Measurements from ENCODE around the gene FZR1.

GRCh38 chr19:3511506-3512251, 5.6 kb downstream of the FZR1 start:
- TF ChIP-seq CTCF (IDR thresholded peaks at IDR 0.05), result no peak
- no peak for TF ChIP-seq ZFX (IDR thresholded peaks at IDR 0.05; ENCODE audit: borderline replicate concordance)
